8988T (cell line): ENCODE data around the gene ETNK2.
"Not testable (repeated sequence)": the region's sequence is repeated elsewhere in the genome, so short reads cannot be mapped to it uniquely, and the experiment has no call there.

Source experiments
- DNase-seq: peaks from one replicate; pipeline ENCODE4 v3.0.0; 2011

ETNK2 gene

DNA sequence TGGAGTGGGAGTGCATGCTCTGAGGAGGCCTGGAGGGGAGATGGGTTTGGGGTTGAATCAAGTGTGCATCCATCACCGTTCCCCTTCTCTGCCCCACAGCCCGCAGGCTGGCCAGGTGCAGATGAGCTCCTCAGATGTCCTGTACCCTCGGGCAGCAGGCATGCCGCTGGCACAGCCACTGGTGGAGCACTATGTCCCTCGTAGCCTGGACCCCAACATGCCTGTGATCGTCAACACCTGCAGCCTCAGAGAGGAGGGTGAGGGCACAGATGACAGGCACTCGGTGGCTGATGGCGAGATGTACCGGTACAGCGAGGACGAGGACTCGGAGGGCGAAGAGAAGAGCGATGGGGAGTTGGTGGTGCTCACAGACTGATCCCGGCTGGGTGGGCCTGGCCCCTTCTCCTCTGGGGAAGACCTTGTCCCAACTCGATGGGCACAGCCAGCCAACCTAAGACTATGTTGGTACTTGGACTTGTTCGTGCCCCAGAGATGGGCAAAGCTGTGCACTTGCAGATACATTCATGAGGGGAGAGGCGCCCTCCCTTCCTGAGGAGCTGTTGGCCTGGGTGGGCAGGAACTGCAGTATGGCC is 26.0 kb downstream of the ETNK2 start:
- no peak for DNase-seq

DNA sequence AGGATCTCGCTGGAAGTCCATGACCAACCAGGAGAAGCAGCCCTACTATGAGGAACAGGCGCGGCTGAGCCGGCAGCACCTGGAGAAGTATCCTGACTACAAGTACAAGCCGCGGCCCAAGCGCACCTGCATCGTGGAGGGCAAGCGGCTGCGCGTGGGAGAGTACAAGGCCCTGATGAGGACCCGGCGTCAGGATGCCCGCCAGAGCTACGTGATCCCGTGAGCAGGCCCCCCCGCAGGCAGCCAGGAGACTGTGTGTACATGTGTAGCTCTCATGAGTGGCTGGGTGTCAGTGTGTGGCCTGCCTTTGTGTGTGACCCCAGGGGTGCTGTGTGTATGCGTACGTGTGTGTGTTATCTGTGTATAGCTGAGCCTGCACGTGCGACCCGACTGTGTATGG is 27.2 kb downstream of the ETNK2 start:
- no peak for DNase-seq

DNA sequence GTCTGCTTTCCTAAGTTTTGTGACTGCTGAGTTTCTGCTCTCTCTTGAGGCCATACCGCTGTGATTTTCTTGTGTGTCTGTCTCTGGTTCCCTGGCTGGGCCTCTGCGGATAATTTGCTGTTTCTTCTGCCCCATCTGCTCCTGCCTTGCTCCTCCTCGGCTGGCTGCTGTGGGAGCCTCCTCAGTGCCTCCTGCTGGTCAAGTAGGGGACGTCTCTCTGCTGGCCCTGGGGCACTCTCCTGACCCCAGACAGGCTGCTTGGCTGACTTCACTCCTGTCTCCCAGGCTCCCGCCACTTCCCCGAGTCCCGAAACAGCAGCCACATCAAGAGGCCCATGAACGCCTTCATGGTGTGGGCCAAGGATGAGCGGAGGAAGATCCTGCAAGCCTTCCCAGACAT is 28.5 kb downstream of the ETNK2 start:
- DNase-seq, result peak; percentile 71

DNA sequence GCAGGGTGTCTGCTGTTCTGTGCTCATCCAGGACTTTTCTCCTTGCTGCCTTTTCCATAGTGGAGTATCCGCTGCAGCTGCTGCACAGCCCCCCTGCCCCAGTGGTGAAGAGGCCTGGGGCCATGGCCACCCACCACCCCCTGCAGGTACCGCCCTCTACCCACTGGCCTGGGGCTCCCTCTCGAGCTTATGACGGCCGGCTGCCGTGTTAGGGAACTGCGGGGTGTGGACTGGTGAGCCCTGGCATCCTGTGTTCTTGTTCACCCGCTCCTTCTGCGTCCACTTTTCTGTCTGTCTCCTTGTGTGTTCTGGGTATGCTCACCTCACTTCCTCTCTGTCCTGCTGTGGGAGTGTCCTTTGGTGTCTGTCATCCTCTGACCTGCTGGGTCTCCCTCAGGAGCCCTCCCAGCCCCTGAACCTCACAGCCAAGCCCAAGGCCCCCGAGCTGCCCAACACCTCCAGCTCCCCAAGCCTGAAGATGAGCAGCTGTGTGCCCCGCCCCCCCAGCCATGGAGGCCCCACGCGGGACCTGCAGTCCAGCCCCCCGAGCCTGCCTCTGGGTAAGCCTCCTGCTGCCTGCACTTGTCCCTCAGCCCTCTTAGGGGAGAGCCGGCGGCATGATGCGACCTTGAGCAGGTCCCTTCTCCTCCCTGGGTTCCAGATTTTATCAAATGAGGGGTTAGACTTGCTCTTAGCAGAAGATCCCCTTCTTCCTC is 29.8 kb downstream of the ETNK2 start:
- DNase-seq, result no peak

DNA sequence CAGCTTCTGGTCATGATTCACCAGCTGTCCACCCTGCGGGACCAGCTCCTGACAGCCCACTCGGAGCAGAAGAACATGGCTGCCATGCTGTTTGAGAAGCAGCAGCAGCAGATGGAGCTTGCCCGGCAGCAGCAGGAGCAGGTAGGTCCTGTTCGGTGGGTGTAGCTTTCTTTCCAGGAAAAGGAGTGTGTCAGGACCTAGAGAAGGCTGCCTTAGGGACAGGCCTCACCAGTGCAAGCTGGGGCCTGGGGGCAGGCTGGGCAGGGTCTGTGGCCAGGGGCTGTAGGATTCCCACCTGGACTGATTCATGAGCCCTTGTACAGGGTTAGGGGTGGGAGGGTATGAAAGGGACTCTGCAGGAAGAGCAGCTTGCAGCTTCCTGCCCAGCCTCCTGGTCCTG is 35.3 kb downstream of the ETNK2 start:
- DNase-seq, result no peak

DNA sequence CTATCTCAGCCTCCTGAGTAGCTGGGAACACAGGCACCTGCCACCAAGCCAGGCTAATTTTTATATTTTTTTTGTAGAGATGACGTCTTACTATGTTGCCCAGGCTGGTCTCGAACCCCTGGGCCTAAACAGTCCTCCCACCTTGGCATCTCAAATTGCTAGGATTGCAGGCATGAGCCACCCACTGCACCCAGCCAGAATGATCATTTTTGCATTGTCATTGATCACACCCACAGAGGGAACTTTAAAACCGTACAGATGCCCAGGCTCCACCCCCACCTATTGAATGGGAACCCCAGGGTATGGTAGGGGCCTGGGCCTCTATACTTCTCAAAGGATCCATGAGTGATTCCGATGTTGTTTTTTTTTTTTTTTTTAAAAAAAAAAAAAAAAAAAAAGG is 36.7 kb downstream of the ETNK2 start:
- DNase-seq, result no peak

DNA sequence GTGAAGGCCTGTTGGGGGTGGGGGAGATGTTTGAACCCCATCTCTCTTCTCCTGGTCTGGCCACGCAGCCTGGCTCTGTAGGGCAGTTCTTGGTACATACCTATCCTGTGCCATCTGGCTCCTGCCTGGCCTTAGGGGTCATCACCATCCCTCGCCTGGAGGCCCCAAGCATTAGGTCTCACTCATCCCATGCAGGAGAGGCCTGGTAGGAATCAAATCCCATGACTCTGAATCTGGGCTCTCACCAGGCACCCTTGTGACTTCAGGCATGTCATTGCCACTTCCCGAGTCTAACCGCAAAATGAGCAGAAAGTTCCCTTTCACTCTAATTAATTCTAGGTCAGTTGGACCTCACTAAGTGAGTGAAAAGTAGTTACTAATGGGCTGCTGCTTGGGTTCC is 37.2 kb downstream of the ETNK2 start:
- DNase-seq, result no peak

DNA sequence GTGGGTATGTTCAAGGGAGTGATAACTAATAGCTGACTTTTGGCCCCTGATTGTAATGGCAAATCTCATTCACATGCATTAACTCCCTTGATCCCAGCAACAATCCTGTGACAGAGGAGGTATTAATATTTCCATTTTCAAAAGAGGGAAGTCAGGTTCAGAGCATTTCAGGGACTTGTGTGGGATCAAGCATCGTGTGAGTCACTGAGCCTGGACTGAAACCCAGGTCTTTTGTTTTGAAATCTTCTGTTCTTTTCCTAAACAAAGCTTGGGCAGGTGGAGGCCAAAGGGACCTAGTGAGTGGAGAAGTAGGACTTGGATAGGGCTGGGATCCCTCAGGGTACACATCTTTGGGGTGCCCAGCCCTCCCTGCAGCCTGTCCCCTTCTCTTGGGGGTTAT is 37.9 kb downstream of the ETNK2 start:
- no peak for DNase-seq

DNA sequence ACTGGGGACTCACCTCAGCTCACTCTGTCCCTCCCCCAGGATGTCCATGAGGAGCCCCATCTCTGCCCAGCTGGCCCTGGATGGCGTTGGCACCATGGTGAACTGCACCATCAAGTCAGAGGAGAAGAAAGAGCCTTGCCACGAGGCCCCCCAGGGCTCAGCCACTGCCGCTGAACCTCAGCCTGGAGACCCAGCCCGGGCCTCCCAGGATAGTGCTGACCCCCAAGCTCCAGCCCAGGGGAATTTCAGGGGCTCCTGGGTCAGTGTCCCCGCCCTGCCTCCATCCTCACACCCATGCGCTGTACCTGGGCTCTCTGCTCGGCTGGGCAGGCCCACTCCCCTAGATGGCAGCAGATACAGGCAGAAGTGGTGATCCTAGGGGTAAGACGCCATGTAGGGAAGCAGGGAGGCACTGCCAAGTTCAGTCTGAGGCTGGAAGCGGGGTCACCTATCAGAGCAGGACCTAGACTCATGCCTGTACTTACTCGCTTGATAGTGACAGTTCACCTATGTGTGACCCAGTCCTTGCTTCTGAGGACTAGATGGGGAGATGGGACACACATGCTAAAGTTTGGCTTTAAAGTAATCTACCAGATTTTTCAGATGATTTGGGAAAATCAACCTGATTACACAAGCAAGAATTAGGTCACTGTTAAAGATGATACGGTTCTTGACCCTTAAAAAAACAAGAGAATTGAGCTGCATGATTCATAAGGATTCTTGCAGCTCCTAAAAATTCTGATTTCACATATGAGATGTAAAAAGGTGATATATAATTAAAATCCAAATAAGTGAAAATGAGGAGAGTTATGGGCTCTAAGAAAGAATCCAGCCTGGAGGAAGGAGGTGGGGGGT is 38.7 kb downstream of the ETNK2 start:
- DNase-seq, result no peak

DNA sequence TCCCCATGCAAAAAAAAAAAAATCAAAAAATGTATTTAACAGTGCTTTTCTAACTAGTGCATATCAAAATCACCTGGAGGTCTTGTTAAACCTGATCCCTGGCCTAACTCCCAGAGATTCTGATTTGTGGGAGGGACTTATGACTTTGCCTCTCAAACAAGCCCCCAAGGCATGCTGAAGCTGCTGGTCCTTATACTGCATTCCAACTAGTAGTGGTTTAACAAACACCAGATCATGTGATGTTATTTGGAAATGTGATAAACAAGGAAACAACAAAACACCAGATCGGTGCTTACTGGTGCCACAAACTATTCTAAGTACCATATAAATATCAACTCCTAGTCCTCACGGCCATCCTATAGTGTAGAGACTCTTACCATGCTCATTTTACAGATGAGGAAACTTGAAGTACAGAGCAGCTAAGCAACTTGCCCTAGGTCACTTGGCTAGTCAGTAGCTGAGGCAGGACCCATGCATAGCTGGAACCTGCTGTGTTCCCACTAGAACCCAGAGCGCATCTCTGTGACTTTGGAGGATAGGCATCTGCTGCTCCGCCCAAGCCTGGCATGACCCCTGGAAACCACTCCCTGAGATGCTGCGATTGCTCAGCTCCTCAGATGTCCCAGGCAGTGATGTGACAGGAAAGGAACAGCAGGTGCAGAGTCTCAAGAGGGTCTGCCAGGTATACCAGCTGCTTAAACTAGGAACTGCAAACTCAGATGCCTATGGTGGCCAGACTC is 40.8 kb downstream of the ETNK2 start:
- no peak for DNase-seq

DNA sequence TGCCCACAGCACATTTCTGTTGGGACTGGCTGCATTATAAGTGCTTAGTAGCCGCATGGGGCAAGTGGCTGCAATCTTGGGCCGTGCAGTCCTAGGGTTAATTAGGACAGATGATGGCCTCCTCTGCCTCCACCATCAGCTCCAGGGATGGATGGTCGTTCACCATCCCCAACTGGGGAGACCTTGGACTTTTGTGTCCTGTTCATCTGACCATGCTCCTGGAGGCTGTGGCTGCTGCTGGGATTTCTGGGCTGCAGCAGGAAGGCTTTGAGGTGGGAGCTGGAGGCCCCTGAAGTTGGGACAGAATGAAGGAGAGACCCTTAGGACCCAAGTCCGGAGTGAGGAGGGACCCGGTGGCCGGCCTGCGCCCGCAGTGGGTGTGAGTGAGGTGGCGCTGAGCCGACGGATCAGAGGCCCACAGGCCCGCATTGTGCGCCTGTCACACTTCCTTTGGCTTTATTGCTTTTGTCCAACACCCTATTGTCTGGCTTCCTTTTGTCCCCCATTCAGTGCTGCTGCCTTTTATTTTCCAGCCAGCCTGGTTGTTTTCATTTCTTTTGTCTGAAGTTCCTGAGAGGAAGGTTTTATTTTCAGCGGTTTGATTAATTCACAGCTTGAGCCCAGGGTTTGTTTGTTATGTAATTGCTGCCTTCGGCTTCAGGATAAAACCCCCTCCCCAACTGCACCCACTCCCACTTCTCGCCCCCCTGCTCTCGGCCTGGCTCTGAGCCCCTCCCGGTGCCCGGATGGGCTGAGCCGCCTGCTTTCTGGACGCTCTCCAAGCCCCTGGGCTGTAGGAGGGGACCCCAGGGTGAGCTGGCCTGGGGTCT is 43.3 kb downstream of the ETNK2 start:
- DNase-seq, result no peak

DNA sequence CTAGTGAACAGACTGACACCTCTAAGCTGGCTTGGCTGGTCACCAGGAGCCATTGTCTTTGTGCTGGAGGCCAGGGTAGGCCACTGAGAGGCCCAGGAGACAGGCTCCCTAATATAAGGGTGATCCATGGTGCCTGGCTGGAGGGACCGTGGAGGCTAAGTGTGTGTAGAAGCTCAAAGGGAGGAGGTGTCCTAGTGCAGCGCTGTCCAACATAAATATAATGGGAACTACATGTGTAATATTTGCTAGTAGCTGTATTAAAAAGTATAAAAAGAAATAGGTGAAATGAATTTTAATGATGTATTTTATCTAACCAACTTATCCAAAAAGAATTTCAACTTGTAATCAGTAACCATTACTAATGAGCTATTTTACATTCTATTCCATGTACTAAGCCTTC is 44.0 kb downstream of the ETNK2 start:
- DNase-seq, result no peak

DNA sequence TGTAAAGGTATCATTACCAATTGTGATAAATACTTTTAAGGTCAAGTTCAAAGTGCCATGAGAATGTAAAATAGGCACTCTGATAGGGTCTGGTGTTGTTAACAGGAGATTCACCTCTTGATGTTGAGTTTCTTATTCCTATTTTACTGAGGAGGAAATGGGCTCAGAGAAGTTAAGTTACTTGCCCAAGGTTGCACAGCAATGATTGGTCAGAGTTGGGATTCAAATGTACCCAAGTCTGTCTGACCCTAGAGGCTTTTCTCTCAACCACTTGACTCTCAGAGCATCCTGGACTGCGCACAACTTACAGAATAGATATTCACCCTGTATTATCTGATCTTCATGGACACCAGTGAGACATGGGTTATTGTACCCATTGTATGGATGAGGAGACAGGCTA is 45.0 kb downstream of the ETNK2 start:
- no peak for DNase-seq

DNA sequence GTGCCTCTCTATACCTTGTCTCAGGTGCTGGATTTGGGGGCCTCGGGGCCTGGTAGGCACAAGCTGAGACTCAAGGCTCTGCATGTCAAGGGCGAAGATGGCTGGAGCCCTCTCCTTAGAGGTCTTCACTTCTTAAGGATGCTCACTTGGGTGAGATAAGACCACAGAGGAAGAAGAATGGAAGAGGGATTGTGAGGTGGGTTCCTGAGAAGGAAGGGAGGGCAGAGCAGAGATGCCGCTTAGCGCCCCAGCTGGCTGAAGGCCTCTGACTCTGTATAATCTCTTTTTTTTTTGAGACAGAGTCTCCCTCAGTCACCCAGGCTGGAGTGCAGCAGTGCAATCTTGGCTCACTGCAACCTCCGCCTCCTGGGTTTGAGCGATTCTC is 46.7 kb downstream of the ETNK2 start:
- DNase-seq, result no peak

DNA sequence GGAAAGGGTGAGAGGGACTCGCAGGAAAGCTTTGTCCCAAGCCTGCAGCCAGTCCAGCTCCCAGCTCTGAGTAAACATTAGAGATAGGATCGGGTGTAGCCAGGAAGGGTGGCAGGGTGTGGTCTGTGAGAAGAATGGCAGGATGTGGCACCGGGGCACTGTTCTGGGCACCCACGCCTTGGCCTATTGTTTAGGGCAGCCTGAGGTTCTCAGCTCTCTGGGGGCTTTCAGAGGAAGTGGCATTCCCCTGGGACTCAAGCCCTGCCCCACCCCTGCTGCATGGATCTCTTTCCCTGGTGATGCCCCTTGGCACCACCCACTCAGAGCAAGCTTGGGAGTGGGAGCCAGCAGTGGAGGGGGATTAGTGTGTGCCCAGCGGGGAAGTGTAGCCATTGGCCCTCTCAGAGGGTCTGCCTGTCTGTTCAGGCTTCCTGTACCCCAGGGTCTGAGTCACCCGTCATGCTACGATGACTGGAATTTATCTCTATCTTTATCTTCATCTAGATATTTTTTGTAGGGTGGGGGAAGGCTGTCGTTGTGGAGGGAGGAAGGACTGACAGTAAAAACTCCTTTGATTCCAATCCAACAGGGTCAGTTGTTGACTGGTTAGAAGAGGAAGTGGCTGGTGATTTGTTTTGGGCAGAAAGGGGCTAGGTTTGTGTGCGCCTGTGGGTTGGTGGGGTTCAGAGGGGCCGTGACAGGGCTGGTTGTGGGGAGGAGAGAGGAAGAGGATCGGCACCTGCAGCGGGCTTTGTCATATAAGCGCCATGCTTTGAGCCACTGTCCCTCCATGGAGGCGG is 47.3 kb downstream of the ETNK2 start:
- no peak for DNase-seq

DNA sequence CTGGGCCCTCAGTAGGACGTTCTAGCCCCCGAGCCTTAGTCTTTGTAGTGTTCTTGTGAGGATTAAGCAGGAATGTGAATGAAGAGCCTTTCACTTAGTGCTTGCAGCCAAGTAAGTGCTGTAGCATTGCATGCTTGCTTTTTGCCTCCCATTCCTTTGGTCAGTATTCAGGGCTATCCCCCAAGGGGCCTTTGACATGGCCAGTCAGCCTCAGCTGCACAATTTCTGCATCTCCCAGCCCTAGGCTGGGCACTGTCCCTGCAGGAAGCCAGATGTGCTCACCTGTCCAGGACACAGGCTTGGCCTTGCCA is 48.5 kb downstream of the ETNK2 start:
- DNase-seq, result no peak

DNA sequence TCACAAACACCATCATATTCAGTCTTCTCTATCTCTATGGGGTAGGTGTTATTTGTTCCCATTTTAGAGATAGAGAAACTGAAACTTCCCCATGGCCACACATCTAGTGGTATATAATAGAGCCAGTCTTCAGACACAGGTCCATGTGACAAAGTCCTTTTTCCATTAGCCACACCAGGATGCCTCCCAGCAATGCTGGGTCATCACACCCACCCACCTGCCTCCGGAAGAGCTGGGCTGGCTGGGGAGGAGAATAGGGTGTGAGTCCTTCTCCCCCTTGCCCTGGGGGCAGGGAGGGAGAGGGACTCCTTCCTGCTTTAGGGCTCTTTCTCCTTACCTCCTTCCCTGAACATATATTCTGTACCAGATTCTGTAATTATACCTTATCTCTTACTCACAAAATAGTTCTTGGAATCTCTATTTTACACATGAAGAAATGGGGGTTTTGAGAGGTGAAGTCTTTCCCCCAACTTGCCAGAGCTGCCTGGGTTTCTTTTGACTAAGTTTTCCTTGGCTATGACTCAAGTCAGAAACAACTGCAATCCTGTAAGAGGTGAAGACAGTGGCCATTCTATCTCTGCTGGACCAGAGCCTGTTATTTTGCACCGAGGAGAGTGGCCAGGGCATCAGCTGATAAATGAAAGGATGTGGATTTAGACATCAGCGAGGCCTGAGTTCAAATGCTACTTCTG is 49.0 kb downstream of the ETNK2 start:
- DNase-seq, result no peak

DNA sequence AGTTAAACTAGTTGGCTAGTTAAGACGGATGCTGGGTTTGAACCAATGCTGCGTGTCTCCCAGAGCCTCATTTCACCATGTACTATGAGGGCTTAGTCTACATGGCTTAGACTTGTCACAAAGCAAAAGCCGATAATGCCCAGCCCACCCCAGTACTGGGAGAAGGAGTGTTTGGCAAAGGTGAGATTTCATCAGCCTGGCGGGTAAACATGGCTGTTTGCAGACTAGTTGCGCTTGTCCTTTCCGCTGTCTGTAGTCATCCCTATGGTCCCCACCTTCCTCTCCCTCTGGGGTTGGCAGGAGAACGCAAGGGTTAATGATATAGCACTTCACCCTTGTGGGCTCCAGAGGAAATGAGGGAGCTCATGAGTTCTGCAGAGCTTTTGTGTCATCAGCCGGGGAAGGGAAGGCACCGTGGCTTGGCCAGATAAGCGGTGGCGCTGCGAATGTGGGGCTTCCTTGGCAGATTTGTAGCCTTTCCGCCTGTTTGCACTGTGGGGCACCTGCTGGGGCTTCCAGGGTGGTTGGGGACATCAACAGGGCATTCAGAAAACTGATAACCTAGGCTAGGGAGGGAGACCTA is 49.7 kb downstream of the ETNK2 start:
- no peak for DNase-seq

DNA sequence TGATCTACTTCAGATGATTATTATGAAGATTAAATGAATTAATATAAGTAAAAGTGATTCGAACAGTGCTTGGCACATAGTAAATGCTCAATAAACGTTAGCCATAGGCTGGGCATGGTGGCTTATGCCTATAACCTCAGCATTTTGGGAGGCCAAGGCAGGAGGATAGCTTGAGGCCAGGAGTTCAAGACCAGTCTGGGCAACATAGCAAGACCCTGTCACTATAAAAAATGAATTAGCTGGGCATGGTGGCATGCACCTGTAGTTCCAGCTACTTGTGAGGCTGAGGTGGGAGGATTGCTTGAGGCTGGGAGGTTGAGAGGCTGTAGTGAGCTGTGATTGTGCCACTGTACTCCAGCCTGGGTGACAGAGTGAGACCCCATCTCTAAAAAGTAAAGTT is 52.1 kb downstream of the ETNK2 start:
- DNase-seq, result not testable (repeated sequence)

DNA sequence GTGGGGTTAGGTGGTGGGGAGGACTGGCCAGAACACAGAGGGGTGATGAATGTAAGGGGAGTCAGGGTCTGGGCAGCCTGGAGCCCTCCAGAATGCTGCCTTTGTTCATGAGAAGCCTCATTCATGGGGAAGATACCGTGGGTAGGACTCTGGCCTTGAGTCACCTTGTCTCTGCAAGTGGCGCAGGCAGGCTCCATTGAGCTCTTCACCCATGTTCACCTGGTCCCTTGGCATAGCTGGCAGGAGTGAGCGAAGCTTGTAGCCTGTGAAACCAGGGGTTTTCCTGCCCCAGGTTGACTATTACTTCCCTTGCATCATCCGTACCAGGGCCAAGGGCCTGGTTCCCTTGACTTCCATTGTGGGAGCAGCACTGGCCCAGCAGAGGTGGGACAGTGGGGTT is 53.2 kb downstream of the ETNK2 start:
- DNase-seq, result no peak

DNA sequence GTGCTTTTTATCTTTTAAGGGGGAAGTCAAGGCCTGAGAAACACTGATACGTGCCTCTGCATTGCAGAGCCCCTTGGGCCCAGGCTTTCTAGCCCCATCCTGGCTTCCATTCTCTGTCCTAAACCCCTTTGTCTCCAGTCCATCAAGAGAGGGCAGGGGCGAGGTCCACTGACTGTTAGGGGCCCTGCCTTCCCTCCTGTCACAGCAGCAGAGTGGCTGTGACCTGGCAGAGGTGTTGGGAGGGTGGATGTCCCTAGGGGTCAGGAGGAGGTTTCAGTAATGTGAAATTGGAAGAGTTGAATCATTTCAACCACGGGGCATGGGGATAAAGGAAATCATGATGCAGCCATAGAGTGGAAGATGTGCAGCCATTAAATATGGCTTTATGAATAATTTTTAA is 54.9 kb downstream of the ETNK2 start:
- DNase-seq, result no peak
